Smooth muscle cell (in vitro differentiated cells): Measurements from ENCODE around the gene FOXO3. TPM values are rescaled to one million over a fixed set of nuclear protein-coding genes. Genes with fewer than 3 reads are reported as not detected.

ENCODE experiments used
- DNase-seq: peaks from one replicate; lab custom pipeline; 2025; ENCODE audit not compliant: unreplicated experiment; lab: John Stamatoyannopoulos, UW
- H2AFZ ChIP-seq: fragments of 200-600 bp; sonication (generic); 2 replicates; pipeline ENCODE4 v1.6.0; 2016; ENCODE audit warnings: antibody characterized with exemption, low read depth, mild to moderate bottlenecking
- H3F3A ChIP-seq: fragments of 200-600 bp; sonication (generic); 2 replicates; pipeline ENCODE4 v1.6.0; 2017; ENCODE audit warnings: antibody characterized with exemption, low read depth
- H3K27ac ChIP-seq: fragments of 200-600 bp; sonication (generic); 2 replicates; pipeline ENCODE4 v1.5.1; 2016; ENCODE audit warnings: low read depth, mild to moderate bottlenecking
- H3K27me3 ChIP-seq: fragments of 200-600 bp; sonication (generic); 2 replicates; pipeline ENCODE4 v1.6.1; 2016; ENCODE audit warnings: low read depth, mild to moderate bottlenecking
- H3K36me3 ChIP-seq: fragments of 200-600 bp; sonication (generic); 2 replicates; pipeline ENCODE4 v1.5.1; 2016; ENCODE audit warnings: low read depth
- H3K4me1 ChIP-seq: fragments of 200-600 bp; sonication (generic); 2 replicates; pipeline ENCODE4 v1.5.1; 2016; ENCODE audit warnings: low read depth
- H3K4me2 ChIP-seq: fragments of 200-600 bp; sonication (generic); 2 replicates; pipeline ENCODE4 v1.6.0; 2016; ENCODE audit warnings: mild to moderate bottlenecking
- H3K4me3 ChIP-seq: fragments of 200-600 bp; sonication (generic); 2 replicates; pipeline ENCODE4 v1.5.1; 2016; ENCODE audit warnings: mild to moderate bottlenecking
- H3K79me2 ChIP-seq: fragments of 200-600 bp; sonication (generic); 2 replicates; pipeline ENCODE4 v1.6.0; 2016; ENCODE audit warnings: low read depth, mild to moderate bottlenecking
- H3K9ac ChIP-seq: fragments of 200-600 bp; sonication (generic); 2 replicates; pipeline ENCODE4 v1.6.0; 2016; ENCODE audit warnings: low read depth
- H3K9me3 ChIP-seq: fragments of 200-600 bp; sonication (generic); replicated peaks from 2 replicates; pipeline ENCODE4 v1.5.1; 2016; ENCODE audit warnings: low read depth
- H4K20me1 ChIP-seq: fragments of 200-600 bp; sonication (generic); 2 replicates; pipeline ENCODE4 v1.6.0; 2016; ENCODE audit warnings: low read depth
- CTCF ChIP-seq: fragments of 200-600 bp; sonication (generic); IDR thresholded peaks from 2 replicates; pipeline ENCODE4 v1.5.1; 2017; ENCODE audit warnings: borderline replicate concordance, mild to moderate bottlenecking, antibody characterized with exemption; ENCODE audit not compliant: insufficient read depth, poor library complexity, severe bottlenecking
- WGBS: methylation state at CpG from one replicate; pipeline ENCODE4 v1.1.7; 2016; ENCODE audit warnings: low lambda C conversion rate; 5-methylcytosine and 5-hydroxymethylcytosine counted together
- polyA plus RNA-seq: library from polyadenylated mRNA; unstranded; fragments of >200 nt; fragmentation: Nextera tagmentation; extraction: Ambion mirVana; gene quantifications from 2 replicates; pipeline ENCODE4 v1.2.1, GENCODE V29; 2016
- total RNA-seq: library from RNA; depleted of rRNA; stranded (reverse); fragments of >200 nt; gene quantifications from 2 replicates; pipeline ENCODE4 v1.2.3, GENCODE V29; 2014

Gene FOXO3
- total and polyA plus RNA-seq, 2 experiments from 2014 or later: 35.9 to 40.3 TPM

GRCh38 chr6:108621117-108621516 lies 60.4 kb downstream of the FOXO3 start:
- 19% methylated on average over 6 of the region's 6 CpGs for WGBS
- peaks cover 8% of the 10 kb centered on the region for H3F3A ChIP-seq
- no peak overlapping the region for H3K4me3 ChIP-seq
- H4K20me1 ChIP-seq: peaks cover 89% of the 10 kb centered on the region
- peaks cover 6% of the 10 kb centered on the region for H3K4me1 ChIP-seq
- no peaks in the 10 kb centered on the region for H3K36me3 ChIP-seq
- H3K27me3 ChIP-seq: no peaks in the 10 kb centered on the region
- peaks cover 87% of the 10 kb centered on the region for H3K79me2 ChIP-seq
- H3K9ac ChIP-seq: peak overlapping the region; percentile 61
- peak overlapping the region; percentile 98 for H3K27ac ChIP-seq
- DNase-seq: peak; percentile 8
- H2AFZ ChIP-seq: no peak overlapping the region
- no peaks in the 10 kb centered on the region for H3K9me3 ChIP-seq
- peak overlapping the region; percentile 53 for H3K4me2 ChIP-seq
- TF ChIP-seq CTCF: no peak

- Histone ChIP-seq H3K4me3 (no peak overlapping the region), H4K20me1 (peaks cover 91% of the 10 kb centered on the region), H3F3A (peaks cover 8% of the 10 kb centered on the region), H3K79me2 (peaks cover 87% of the 10 kb centered on the region), H3K4me1 (peaks cover 9% of the 10 kb centered on the region), H3K36me3 (no peaks in the 10 kb centered on the region), H3K9ac (peak overlapping the region; percentile 81), H3K4me2 (peak overlapping the region; percentile 80), H2AFZ (no peak overlapping the region), H3K9me3 (no peaks in the 10 kb centered on the region), H3K27me3 (no peaks in the 10 kb centered on the region), H3K27ac (peak overlapping the region; percentile 98)
- TF ChIP-seq CTCF: no peak
- 27% methylated on average over 11 of the region's 11 CpGs for WGBS
- DNase-seq: peak; percentile 12
These were observed 62.1 kb downstream of the FOXO3 start for GRCh38 chr6:108622641-108623298.

DNA sequence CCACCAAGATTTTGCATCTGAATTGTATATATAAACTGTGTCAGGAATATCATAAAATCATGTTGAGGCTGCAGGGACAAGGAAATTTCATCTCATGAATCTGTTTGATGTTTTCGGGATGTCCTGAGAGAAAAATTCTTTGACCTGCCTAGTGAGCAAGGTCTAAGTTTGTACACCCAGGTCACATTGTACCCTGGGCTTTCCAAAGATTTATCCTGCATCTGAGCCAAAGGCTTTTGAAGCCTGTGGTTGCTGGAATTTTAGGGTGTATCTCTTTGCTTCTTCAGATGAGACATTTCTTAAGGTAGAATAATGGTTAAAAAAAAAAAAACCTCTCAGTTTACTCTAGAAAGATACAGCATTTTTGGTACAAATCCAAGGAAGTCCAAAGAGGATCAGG lies 63.3 kb downstream of the FOXO3 start:
- WGBS: 94% methylated on average over 1 of the region's 1 CpG
- Histone ChIP-seq H3K27ac (peak overlapping the region; percentile 98), H3K4me2 (no peak overlapping the region), H3K27me3 (no peaks in the 10 kb centered on the region), H4K20me1 (peaks cover 91% of the 10 kb centered on the region), H3F3A (peaks cover 8% of the 10 kb centered on the region), H3K9ac (no peak overlapping the region), H3K4me1 (peaks cover 15% of the 10 kb centered on the region), H3K9me3 (no peaks in the 10 kb centered on the region), H3K36me3 (no peaks in the 10 kb centered on the region), H3K4me3 (no peak overlapping the region), H3K79me2 (peaks cover 87% of the 10 kb centered on the region), H2AFZ (no peak overlapping the region)
- TF ChIP-seq CTCF: no peak
- no peak for DNase-seq

DNA sequence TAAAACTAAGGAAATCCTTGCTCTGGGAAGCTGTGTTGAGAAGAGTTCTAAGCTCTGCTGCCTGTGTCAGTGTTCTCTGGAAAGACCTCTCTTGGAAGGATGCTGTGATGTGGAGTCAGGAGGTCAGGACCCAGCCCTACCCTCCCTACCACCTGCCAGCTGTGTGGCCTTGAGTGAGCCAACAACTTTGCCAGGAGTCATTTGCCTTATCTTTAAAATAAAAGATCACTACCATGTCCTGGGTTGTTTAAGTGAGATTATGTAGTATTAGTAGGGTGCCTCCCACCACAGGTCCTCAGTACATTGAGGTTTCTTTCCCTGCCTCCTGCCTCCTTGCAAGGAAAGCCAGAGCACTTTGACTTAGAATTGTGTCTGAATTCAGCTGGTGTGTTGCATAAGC lies 64.9 kb downstream of the FOXO3 start:
- peaks cover 89% of the 10 kb centered on the region for H4K20me1 ChIP-seq
- H3K27ac ChIP-seq: no peak overlapping the region
- H3K36me3 ChIP-seq: no peaks in the 10 kb centered on the region
- no peak for TF ChIP-seq CTCF
- no peak for DNase-seq
- H2AFZ ChIP-seq: no peak overlapping the region
- H3K9ac ChIP-seq: no peak overlapping the region
- H3K4me3 ChIP-seq: no peak overlapping the region
- no peak overlapping the region for H3K4me2 ChIP-seq
- no peaks in the 10 kb centered on the region for H3K9me3 ChIP-seq
- H3K27me3 ChIP-seq: no peaks in the 10 kb centered on the region
- H3K4me1 ChIP-seq: peaks cover 15% of the 10 kb centered on the region
- peaks cover 86% of the 10 kb centered on the region for H3K79me2 ChIP-seq
- peaks cover 8% of the 10 kb centered on the region for H3F3A ChIP-seq
